Stomach (tissue), 4 donors: ENCODE measurements around the gene SENP2.

Experiments used
- POLR2A ChIP-seq, 4 donors: fragments of 450-650 bp; IDR thresholded peaks; one replicate each; pipeline ENCODE4 v1.6.1; 2016; ENCODE audit warnings: antibody characterized with exemption in 4 of 4, control low read depth in 2 of 4, mild to moderate bottlenecking in 1 of 4, moderate library complexity in 1 of 4
- TF ChIP-seq, protein P1 (sequence below), 7 experiments: fragments of 450-650 bp in 4 of 7; fragments of 200-600 bp in 3 of 7; sonication (generic) in 3 of 7; IDR thresholded peaks; one replicate each; pipeline ENCODE4 v1.5.1; 2016 to 2019; ENCODE audit warnings: antibody characterized with exemption in 7 of 7, control low read depth in 2 of 7, mild to moderate bottlenecking in 1 of 7

GRCh38 chr3:185537369-185537970 is 48.6 kb upstream of the SENP2 start:
- TF ChIP-seq, protein P1, sequence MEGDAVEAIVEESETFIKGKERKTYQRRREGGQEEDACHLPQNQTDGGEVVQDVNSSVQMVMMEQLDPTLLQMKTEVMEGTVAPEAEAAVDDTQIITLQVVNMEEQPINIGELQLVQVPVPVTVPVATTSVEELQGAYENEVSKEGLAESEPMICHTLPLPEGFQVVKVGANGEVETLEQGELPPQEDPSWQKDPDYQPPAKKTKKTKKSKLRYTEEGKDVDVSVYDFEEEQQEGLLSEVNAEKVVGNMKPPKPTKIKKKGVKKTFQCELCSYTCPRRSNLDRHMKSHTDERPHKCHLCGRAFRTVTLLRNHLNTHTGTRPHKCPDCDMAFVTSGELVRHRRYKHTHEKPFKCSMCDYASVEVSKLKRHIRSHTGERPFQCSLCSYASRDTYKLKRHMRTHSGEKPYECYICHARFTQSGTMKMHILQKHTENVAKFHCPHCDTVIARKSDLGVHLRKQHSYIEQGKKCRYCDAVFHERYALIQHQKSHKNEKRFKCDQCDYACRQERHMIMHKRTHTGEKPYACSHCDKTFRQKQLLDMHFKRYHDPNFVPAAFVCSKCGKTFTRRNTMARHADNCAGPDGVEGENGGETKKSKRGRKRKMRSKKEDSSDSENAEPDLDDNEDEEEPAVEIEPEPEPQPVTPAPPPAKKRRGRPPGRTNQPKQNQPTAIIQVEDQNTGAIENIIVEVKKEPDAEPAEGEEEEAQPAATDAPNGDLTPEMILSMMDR (IDR thresholded peaks at IDR 0.05): peak in 1 of 7 experiments; percentile 18
- no peak for TF ChIP-seq POLR2A (IDR thresholded peaks at IDR 0.05)
